Endothelial cell of umbilical vein (primary cell): ENCODE results near the gene HIP1. TPM values are rescaled to one million over a fixed set of nuclear protein-coding genes. Genes with fewer than 3 reads are reported as not detected.

Source experiments
- BruUV-seq: library from RNA; stranded (reverse); fragments of 400-500 nt; replicated peaks from 2 replicates; lab custom pipeline; 2021; lab: Mats Ljungman, UMichigan
- CTCF ChIA-PET: fragments of 300-600, 350-600 bp; sonication (Branson Sonifier 250); formaldehyde crosslinking; loops from one replicate; lab custom pipeline; 2021; ENCODE audit warnings: antibody characterized with exemption, inconsistent platforms; lab: Charles Lee
- POLR2A ChIA-PET: fragments of 300-600, 350-600 bp; sonication (Branson Sonifier 250); formaldehyde crosslinking; loops from one replicate; lab custom pipeline; 2021; ENCODE audit warnings: antibody characterized with exemption, inconsistent platforms; lab: Charles Lee
- DNase-seq: peaks from one replicate; pipeline ENCODE4 v3.0.0-alpha.2; 2011; ENCODE audit warnings: low read depth, low spot score
- FAIRE-seq: peaks from 2 replicates; lab custom pipeline; 2011; peaks lifted over from hg19 to GRCh38; lab: Jason Lieb, UNC
- H2AFZ ChIP-seq: 2 replicates; pipeline ENCODE4 v1.6.0; 2012; ENCODE audit warnings: low read depth, low read length, control low read depth, inconsistent platforms
- H3K27ac ChIP-seq: 2 replicates; pipeline ENCODE4 v1.5.1; 2011; ENCODE audit warnings: low read depth, mild to moderate bottlenecking, control low read depth, low read length, moderate library complexity; ENCODE audit not compliant: insufficient read depth
- H3K27me3 ChIP-seq, 2 experiments: 2 replicates each; pipeline versions ENCODE4 v1.6.0 to v1.6.1; 2011; ENCODE audit warnings: low read length in 2 of 2, mixed read lengths in 1 of 2; ENCODE audit not compliant: control insufficient read depth in 2 of 2, insufficient read depth in 2 of 2
- H3K36me3 ChIP-seq, 2 experiments: 2 replicates in 1 of 2; 3 replicates in 1 of 2; pipeline ENCODE4 v1.5.1; 2011; ENCODE audit warnings: low read length in 2 of 2, mild to moderate bottlenecking in 1 of 2, moderate library complexity in 1 of 2; ENCODE audit not compliant: control insufficient read depth in 2 of 2, insufficient read depth in 2 of 2; ENCODE audit errors: extremely low read depth in 1 of 2
- H3K4me1 ChIP-seq: 3 replicates; pipeline ENCODE4 v1.5.1; 2011; ENCODE audit warnings: mild to moderate bottlenecking, low read length; ENCODE audit not compliant: control insufficient read depth, insufficient read depth; ENCODE audit errors: extremely low read depth
- H3K4me2 ChIP-seq: 2 replicates; pipeline ENCODE4 v1.6.1; 2011; ENCODE audit warnings: low read length, control low read depth, mixed read lengths; ENCODE audit not compliant: insufficient read depth
- H3K4me3 ChIP-seq, 3 experiments: fragments of 200-600 bp in 1 of 3; sonication (generic), shearing (Covaris generic) in 1 of 3; replicated peaks in 1 of 3; 2 replicates each; pipeline ENCODE4 v1.5.1; 2011 to 2016; ENCODE audit warnings: control low read depth in 3 of 3, low read length in 3 of 3, mild to moderate bottlenecking in 2 of 3, inconsistent platforms in 1 of 3, low read depth in 1 of 3, moderate library complexity in 1 of 3; ENCODE audit not compliant: insufficient read depth in 1 of 3
- H3K79me2 ChIP-seq: 2 replicates; pipeline ENCODE4 v1.6.0; 2012; ENCODE audit warnings: low read length, inconsistent platforms; ENCODE audit not compliant: control insufficient read depth, insufficient read depth
- H3K9ac ChIP-seq: replicated peaks from 2 replicates; pipeline ENCODE3; 2011; ENCODE audit warnings: low read length, control low read depth; ENCODE audit not compliant: insufficient read depth; ENCODE audit errors: extremely low read depth
- H3K9me1 ChIP-seq: replicated peaks from 3 replicates; pipeline ENCODE4 v1.6.0; 2011; ENCODE audit warnings: mild to moderate bottlenecking, low read length; ENCODE audit not compliant: control insufficient read depth, insufficient read depth; ENCODE audit errors: extremely low read depth
- H3K9me3 ChIP-seq: replicated peaks from 2 replicates; pipeline ENCODE4 v1.5.1; 2012; ENCODE audit warnings: low read length, inconsistent platforms; ENCODE audit not compliant: control insufficient read depth, insufficient read depth
- H4K20me1 ChIP-seq: replicated peaks from 2 replicates; pipeline ENCODE3; 2011; ENCODE audit warnings: mild to moderate bottlenecking, low read length; ENCODE audit not compliant: control insufficient read depth, insufficient read depth; ENCODE audit errors: extremely low read depth
- CTCF ChIP-seq, 2 donors: IDR thresholded peaks; 1 replicate in 1 of 2; 2 replicates in 1 of 2; pipeline ENCODE4 v1.5.1; 2011; ENCODE audit warnings: low read length in 2 of 2, mild to moderate bottlenecking in 2 of 2, moderate library complexity in 2 of 2, control low read depth in 1 of 2, inconsistent platforms in 1 of 2, low read depth in 1 of 2; ENCODE audit not compliant: insufficient read depth in 1 of 2; ENCODE audit errors: extremely low read depth in 1 of 2
- EZH2 ChIP-seq: IDR thresholded peaks from 2 replicates; pipeline ENCODE4 v1.6.1; 2012; ENCODE audit warnings: borderline replicate concordance, low read depth, mild to moderate bottlenecking, moderate library complexity, low read length, inconsistent platforms; ENCODE audit not compliant: severe bottlenecking
- FOS ChIP-seq: IDR thresholded peaks from 2 replicates; pipeline ENCODE4 v1.6.1; 2011; ENCODE audit warnings: mild to moderate bottlenecking, low read length, moderate library complexity, borderline replicate concordance; ENCODE audit not compliant: insufficient read depth
- GATA2 ChIP-seq: IDR thresholded peaks from 2 replicates; pipeline ENCODE4 v1.7.0; 2011; ENCODE audit warnings: low read depth, mild to moderate bottlenecking, moderate library complexity, mixed read lengths, low read length; ENCODE audit not compliant: insufficient read length, insufficient read depth
- JUN ChIP-seq: IDR thresholded peaks from 2 replicates; pipeline ENCODE4 v1.6.1; 2011; ENCODE audit warnings: borderline replicate concordance, low read depth; ENCODE audit not compliant: insufficient read length, insufficient read depth
- MAX ChIP-seq: IDR thresholded peaks from 2 replicates; pipeline ENCODE4 v1.6.1; 2011; ENCODE audit not compliant: insufficient read depth, insufficient read length
- MYC ChIP-seq: IDR thresholded peaks from one replicate; pipeline ENCODE4 v1.6.1; 2011; ENCODE audit warnings: mild to moderate bottlenecking, low read depth, low read length
- POLR2A ChIP-seq: IDR thresholded peaks from 2 replicates; pipeline ENCODE4 v1.6.1; 2012; ENCODE audit warnings: low read depth, mild to moderate bottlenecking, control low read depth, low read length
- POLR2AphosphoS5 ChIP-seq: IDR thresholded peaks from 2 replicates; pipeline ENCODE4 v1.6.1; 2012; ENCODE audit warnings: low read depth, mild to moderate bottlenecking, control low read depth, low read length, moderate library complexity; ENCODE audit not compliant: insufficient read depth
- dilution Hi-C: fragments of 300-500 bp; cut with MboI; formaldehyde crosslinking; loops from one replicate; pipeline ENCODE4 v1.15.0; 2019; ENCODE audit warnings: low sequenced_read_pairs; ENCODE audit not compliant: extremely low pct_ligation_motif_present
- intact Hi-C: fragments of 100-400 bp; cut with micrococcal nuclease; formaldehyde crosslinking; loops from one replicate; pipeline ENCODE4 v1.10.0; 2022
- polyA plus RNA-seq, 4 experiments: library from polyadenylated mRNA; depleted of rRNA in 3 of 4; stranded (reverse) in 3 of 4; unstranded in 1 of 4; fragments of >200 nt; gene quantifications; 2 replicates each; pipeline versions ENCODE4 v1.2.1 to v1.2.3, GENCODE V29; 2011 to 2012; ENCODE audit warnings: missing spikeins in 1 of 4
- total RNA-seq: library from RNA; stranded (reverse); gene quantifications from 2 replicates; pipeline ENCODE4 v1.2.3, GENCODE V29; 2021

The HIP1 gene
- total and polyA plus RNA-seq, 2 donors (not counting 3 experiments of a cell fraction or from before 2014, with no cell fraction given): 23.7 to 47.6 TPM

GRCh38 chr7:75669579-75669978 is 69.2 kb downstream of the HIP1 start:
- Histone ChIP-seq H3K36me3 (no peaks in the 10 kb centered on the region), H3K4me1 (peaks cover 17% of the 10 kb centered on the region), H3K9me1 (no peaks in the 10 kb centered on the region), H3K4me3 (no peak overlapping the region), H3K9ac (no peak overlapping the region), H3K79me2 (no peaks in the 10 kb centered on the region), H4K20me1 (no peaks in the 10 kb centered on the region), H3K9me3 (no peaks in the 10 kb centered on the region), H3K27ac (peak overlapping the region; percentile 6), H2AFZ (no peak overlapping the region), H3K4me2 (no peak overlapping the region), H3K27me3 (no peaks in the 10 kb centered on the region)
- DNase-seq (no peak), FAIRE-seq (no peak)
- intact Hi-C loops (no loop called here), dilution Hi-C loops (no loop called here)
- POLR2A ChIA-PET: no interaction called here
- CTCF ChIA-PET: no interaction called here
- TF ChIP-seq POLR2A (no peak), MYC (no peak), POLR2AphosphoS5 (no peak), MAX (no peak), FOS (no peak), JUN (no peak), EZH2 (no peak), CTCF (IDR thresholded peaks at IDR 0.05; ENCODE audit: extremely low read depth in 1 of 2, insufficient read depth in 1 of 2, low read depth in 1 of 2, low read length in 2 of 2) (no peak), GATA2 (no peak)
- BruUV-seq: no TSS peak
